ENCODE data around the gene ARVCF. TPM values are rescaled to one million over a fixed set of nuclear protein-coding genes. Genes with fewer than 3 reads are reported as not detected.
A peak's percentile ranks its signal among the peaks of the same experiment; 100 is the strongest.

The ARVCF gene
- total and polyA plus RNA-seq, 9 of the 15 experiments (the other 6 are each of a cell fraction or from before 2014, with no cell fraction given), result 0.03 to 97.4 (median 15.6) TPM

DNA sequence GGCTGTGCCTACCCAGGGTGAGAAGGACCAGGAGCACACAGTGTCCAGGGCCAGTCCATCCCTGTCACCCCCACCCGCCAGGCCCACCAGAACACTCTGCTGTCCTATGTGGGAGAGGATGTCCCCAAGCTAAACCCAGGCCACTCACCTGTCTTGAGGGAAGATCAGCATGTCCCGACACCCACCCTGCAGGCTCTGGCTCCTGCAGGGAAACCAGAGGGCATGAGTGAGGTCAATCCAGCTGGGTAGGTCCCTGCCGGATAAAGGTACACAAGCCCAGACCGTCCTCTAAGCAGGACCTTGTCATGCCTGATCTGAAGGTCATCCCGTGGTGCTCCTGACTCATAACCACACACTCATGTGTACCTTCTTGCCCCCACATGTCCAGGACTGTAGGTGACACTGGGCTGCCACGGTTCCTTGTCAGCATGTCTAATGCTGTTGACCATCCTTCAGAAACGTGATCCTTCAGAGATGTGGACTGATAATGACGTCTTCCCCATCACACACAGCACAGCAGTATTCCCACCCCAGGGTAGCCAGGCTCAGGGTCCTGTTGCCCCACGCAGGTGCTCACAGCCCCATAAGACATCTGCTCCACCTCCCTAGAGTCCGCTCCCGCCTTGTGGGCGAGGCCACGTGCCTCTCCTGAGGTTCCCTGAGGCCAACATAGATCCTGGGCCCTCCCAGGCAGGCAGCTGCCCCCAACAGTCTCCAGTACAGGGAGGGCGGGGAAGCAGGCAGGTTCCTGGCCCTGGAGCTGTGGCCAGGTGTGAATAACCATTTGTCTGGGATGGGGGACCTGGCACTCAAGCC lies 6.1 kb downstream of the ARVCF start (continued):
- TF ChIP-seq POLR2AphosphoS5 (IDR thresholded peaks at IDR 0.05; ENCODE audit: control insufficient read depth, insufficient read depth, low read depth, low read length), result no peak
- peak; percentile 20; the same call in 1 of the 2 replicates for TF ChIP-seq PPARD (CRISPR knock-in tag; IDR thresholded peaks at IDR 0.05)
- TF ChIP-seq CHD2 (IDR thresholded peaks at IDR 0.05; ENCODE audit: low read depth, low read length), result no peak
- TF ChIP-seq LEF1 (IDR thresholded peaks at IDR 0.05), result no peak
- TF ChIP-seq, protein P1, sequence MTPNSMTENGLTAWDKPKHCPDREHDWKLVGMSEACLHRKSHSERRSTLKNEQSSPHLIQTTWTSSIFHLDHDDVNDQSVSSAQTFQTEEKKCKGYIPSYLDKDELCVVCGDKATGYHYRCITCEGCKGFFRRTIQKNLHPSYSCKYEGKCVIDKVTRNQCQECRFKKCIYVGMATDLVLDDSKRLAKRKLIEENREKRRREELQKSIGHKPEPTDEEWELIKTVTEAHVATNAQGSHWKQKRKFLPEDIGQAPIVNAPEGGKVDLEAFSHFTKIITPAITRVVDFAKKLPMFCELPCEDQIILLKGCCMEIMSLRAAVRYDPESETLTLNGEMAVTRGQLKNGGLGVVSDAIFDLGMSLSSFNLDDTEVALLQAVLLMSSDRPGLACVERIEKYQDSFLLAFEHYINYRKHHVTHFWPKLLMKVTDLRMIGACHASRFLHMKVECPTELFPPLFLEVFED (CRISPR knock-in tag; conservative IDR thresholded peaks at IDR 0.05), result 0 out of 2 replicates have a peak, but pooled peaks have one; percentile 13
- no peak for TF ChIP-seq BDP1 (IDR thresholded peaks at IDR 0.05; ENCODE audit: insufficient read depth, insufficient read length)
- TF ChIP-seq ZNF79 (CRISPR knock-in tag; IDR thresholded peaks at IDR 0.05; ENCODE audit: low read depth), result no peak
- TF ChIP-seq SMARCB1 (IDR thresholded peaks at IDR 0.05; ENCODE audit: insufficient read length, low read depth), result no peak
- TF ChIP-seq, protein P2, sequence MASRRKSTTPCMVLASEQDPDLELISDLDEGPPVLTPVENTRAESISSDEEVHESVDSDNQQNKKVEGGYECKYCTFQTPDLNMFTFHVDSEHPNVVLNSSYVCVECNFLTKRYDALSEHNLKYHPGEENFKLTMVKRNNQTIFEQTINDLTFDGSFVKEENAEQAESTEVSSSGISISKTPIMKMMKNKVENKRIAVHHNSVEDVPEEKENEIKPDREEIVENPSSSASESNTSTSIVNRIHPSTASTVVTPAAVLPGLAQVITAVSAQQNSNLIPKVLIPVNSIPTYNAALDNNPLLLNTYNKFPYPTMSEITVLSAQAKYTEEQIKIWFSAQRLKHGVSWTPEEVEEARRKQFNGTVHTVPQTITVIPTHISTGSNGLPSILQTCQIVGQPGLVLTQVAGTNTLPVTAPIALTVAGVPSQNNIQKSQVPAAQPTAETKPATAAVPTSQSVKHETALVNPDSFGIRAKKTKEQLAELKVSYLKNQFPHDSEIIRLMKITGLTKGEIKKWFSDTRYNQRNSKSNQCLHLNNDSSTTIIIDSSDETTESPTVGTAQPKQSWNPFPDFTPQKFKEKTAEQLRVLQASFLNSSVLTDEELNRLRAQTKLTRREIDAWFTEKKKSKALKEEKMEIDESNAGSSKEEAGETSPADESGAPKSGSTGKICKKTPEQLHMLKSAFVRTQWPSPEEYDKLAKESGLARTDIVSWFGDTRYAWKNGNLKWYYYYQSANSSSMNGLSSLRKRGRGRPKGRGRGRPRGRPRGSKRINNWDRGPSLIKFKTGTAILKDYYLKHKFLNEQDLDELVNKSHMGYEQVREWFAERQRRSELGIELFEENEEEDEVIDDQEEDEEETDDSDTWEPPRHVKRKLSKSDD (conservative IDR thresholded peaks at IDR 0.05; ENCODE audit: low read length), result no peak
- TF ChIP-seq BRCA1 (IDR thresholded peaks at IDR 0.05), result no peak
- TF ChIP-seq BRCA1 (CRISPR knock-in tag; IDR thresholded peaks at IDR 0.05), result no peak
- TF ChIP-seq COPS2 (conservative IDR thresholded peaks at IDR 0.05), result no peak
- TF ChIP-seq, protein P3, sequence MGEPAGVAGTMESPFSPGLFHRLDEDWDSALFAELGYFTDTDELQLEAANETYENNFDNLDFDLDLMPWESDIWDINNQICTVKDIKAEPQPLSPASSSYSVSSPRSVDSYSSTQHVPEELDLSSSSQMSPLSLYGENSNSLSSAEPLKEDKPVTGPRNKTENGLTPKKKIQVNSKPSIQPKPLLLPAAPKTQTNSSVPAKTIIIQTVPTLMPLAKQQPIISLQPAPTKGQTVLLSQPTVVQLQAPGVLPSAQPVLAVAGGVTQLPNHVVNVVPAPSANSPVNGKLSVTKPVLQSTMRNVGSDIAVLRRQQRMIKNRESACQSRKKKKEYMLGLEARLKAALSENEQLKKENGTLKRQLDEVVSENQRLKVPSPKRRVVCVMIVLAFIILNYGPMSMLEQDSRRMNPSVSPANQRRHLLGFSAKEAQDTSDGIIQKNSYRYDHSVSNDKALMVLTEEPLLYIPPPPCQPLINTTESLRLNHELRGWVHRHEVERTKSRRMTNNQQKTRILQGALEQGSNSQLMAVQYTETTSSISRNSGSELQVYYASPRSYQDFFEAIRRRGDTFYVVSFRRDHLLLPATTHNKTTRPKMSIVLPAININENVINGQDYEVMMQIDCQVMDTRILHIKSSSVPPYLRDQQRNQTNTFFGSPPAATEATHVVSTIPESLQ (CRISPR knock-in tag; IDR thresholded peaks at IDR 0.05), result no peak
- TF ChIP-seq, protein P4, sequence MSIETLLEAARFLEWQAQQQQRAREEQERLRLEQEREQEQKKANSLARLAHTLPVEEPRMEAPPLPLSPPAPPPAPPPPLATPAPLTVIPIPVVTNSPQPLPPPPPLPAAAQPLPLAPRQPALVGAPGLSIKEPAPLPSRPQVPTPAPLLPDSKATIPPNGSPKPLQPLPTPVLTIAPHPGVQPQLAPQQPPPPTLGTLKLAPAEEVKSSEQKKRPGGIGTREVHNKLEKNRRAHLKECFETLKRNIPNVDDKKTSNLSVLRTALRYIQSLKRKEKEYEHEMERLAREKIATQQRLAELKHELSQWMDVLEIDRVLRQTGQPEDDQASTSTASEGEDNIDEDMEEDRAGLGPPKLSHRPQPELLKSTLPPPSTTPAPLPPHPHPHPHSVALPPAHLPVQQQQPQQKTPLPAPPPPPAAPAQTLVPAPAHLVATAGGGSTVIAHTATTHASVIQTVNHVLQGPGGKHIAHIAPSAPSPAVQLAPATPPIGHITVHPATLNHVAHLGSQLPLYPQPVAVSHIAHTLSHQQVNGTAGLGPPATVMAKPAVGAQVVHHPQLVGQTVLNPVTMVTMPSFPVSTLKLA (conservative IDR thresholded peaks at IDR 0.05), result no peak
- TF ChIP-seq CBFA2T2 (conservative IDR thresholded peaks at IDR 0.05), result no peak; the same call in 1 of the 2 replicates
- TF ChIP-seq, protein P5, sequence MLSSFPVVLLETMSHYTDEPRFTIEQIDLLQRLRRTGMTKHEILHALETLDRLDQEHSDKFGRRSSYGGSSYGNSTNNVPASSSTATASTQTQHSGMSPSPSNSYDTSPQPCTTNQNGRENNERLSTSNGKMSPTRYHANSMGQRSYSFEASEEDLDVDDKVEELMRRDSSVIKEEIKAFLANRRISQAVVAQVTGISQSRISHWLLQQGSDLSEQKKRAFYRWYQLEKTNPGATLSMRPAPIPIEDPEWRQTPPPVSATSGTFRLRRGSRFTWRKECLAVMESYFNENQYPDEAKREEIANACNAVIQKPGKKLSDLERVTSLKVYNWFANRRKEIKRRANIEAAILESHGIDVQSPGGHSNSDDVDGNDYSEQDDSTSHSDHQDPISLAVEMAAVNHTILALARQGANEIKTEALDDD (IDR thresholded peaks at IDR 0.05), result no peak
- no peak for TF ChIP-seq PHF8 (IDR thresholded peaks at IDR 0.05; ENCODE audit: borderline replicate concordance, low read length)
- 0 out of 2 replicates have a peak, but pooled peaks have one; percentile 12 for TF ChIP-seq ZNF764 (CRISPR knock-in tag; IDR thresholded peaks at IDR 0.05; ENCODE audit: low read depth)

Data from K562 (cell line).